ENCODE measurements around the gene DCAKD.

The DCAKD gene

DNA sequence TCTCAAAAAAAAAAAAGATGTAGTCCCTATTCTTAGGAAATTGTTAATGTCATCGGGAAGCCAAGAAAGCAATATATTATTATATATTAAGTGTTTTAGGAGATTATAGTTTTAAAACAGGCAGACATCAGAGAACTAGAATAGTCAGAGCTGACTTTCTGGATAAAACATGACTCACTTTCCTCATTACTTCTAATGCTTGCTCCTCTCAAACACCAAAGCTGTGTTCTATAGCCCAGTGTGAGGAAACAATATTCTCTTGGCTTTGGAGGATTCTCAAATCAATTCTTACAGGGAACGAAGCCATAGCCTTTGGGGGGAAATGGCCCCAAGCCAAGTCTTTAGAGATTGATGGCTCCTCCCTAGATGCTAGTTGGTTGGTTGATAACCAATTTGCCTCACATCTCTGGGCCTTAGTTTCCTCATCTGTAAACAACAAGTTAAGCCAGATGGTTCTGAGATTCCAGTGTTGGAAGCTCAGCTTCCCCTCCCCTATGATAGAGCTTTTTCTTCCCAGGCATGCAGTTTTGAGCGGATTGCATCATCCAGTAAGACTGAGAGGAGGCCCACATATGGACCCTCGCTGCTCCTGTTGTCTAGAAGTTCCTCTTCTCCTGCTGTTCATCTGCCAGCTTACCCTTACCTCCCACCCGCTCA, 22.1 kb upstream of the DCAKD start:
- DNase-seq, result no peak

GRCh38 chr17:45070809-45071208, 19.4 kb upstream of the DCAKD start:
- Histone ChIP-seq H3K4me1 (peaks cover 3% of the 10 kb centered on the region; the same call in 1 of the 2 replicates), H3K27me3 (no peaks in the 10 kb centered on the region), H3K9me3 (no peaks in the 10 kb centered on the region), H3K4me3 (ENCODE audit: low read depth, low read length) (no peak overlapping the region), H3K36me3 (peaks cover 71% of the 10 kb centered on the region)
- TF ChIP-seq, protein P1, sequence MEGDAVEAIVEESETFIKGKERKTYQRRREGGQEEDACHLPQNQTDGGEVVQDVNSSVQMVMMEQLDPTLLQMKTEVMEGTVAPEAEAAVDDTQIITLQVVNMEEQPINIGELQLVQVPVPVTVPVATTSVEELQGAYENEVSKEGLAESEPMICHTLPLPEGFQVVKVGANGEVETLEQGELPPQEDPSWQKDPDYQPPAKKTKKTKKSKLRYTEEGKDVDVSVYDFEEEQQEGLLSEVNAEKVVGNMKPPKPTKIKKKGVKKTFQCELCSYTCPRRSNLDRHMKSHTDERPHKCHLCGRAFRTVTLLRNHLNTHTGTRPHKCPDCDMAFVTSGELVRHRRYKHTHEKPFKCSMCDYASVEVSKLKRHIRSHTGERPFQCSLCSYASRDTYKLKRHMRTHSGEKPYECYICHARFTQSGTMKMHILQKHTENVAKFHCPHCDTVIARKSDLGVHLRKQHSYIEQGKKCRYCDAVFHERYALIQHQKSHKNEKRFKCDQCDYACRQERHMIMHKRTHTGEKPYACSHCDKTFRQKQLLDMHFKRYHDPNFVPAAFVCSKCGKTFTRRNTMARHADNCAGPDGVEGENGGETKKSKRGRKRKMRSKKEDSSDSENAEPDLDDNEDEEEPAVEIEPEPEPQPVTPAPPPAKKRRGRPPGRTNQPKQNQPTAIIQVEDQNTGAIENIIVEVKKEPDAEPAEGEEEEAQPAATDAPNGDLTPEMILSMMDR (IDR thresholded peaks at IDR 0.05; ENCODE audit: low read depth, low read length), result no peak
- DNase-seq, result no peak

More for the DNA sequence above, 22.1 kb upstream of the DCAKD start:
- peaks cover 64% of the 10 kb centered on the region for H3K36me3 ChIP-seq
- no peaks in the 10 kb centered on the region for H3K27me3 ChIP-seq
- TF ChIP-seq, protein P1 (IDR thresholded peaks at IDR 0.05; ENCODE audit: low read depth, low read length), result no peak
- no peak overlapping the region for H3K4me3 ChIP-seq (ENCODE audit: low read depth, low read length)
- H3K9me3 ChIP-seq, result no peaks in the 10 kb centered on the region
- peaks cover 3% of the 10 kb centered on the region; the same call in 1 of the 2 replicates for H3K4me1 ChIP-seq

DNA sequence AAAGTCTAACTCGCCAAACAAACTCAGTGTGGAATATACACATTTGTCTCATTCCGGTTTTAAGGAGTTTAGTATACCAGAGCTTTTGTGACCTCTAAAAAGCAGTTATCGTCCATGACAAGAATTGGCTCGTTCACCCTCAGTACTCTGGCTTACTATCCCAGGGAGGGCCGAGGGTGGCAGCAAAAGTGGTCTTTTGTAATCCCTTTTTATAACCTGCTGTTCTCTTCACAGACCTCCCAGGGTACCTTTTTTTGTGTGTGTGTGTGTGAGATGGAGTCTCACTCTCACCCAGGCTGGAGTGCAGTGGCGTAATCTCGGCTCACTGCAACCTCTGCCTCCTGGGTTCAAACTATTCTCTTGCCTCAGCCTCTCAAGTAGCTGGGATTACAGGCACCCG, 18.6 kb upstream of the DCAKD start:
- H3K36me3 ChIP-seq, result peaks cover 67% of the 10 kb centered on the region
- no peak overlapping the region for H3K4me3 ChIP-seq (ENCODE audit: low read depth, low read length)
- H3K4me1 ChIP-seq, result peaks cover 5% of the 10 kb centered on the region
- no peak for DNase-seq
- H3K9me3 ChIP-seq, result no peaks in the 10 kb centered on the region
- H3K27me3 ChIP-seq, result no peaks in the 10 kb centered on the region
- TF ChIP-seq, protein P1 (IDR thresholded peaks at IDR 0.05; ENCODE audit: low read depth, low read length), result no peak

- Histone ChIP-seq H3K9me3 (no peaks in the 10 kb centered on the region), H3K27me3 (no peaks in the 10 kb centered on the region), H3K4me3 (ENCODE audit: low read depth, low read length) (no peak overlapping the region), H3K4me1 (peaks cover 11% of the 10 kb centered on the region), H3K36me3 (peaks cover 55% of the 10 kb centered on the region)
- TF ChIP-seq, protein P1 (IDR thresholded peaks at IDR 0.05; ENCODE audit: low read depth, low read length), result no peak
- DNase-seq, result no peak
Measured at GRCh38 chr17:45067637-45068036, 16.2 kb upstream of the DCAKD start.

- Histone ChIP-seq H3K36me3 (peaks cover 23% of the 10 kb centered on the region), H3K4me3 (ENCODE audit: low read depth, low read length) (no peak overlapping the region), H3K9me3 (no peaks in the 10 kb centered on the region), H3K4me1 (peaks cover 16% of the 10 kb centered on the region), H3K27me3 (no peaks in the 10 kb centered on the region)
- DNase-seq, result no peak
- TF ChIP-seq, protein P1 (IDR thresholded peaks at IDR 0.05; ENCODE audit: low read depth, low read length), result no peak
Measured at GRCh38 chr17:45063198-45063597, 11.8 kb upstream of the DCAKD start.

DNA sequence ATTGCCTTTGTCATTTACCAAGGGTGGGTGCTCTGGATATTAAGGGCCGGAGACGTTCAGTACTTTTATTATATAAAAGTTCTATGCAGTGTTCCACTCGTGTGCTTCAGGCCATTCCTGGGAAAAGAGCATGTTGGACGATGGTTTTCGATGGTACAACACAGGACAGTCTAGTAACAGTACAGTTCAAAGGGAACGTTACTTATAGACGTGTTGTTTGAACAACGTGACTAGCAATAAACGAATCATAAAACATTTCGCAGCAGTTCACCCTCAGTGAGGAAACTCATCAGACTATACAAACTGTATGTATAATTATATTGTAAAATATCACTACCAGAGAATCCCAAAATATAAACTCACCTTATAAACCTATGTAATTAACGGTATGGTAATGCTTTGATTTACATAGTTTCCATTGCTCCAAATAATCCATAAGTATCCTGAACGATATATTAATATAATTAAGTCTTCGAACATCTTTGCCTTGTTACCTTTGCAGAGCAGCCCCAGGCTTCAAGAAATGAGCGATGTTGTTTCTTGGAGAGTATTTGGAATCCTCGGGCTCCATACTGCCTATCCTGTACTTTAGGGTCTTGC, 10.3 kb upstream of the DCAKD start:
- H3K4me3 ChIP-seq (ENCODE audit: low read depth, low read length), result peak overlapping the region; percentile 71
- DNase-seq, result no peak
- no peaks in the 10 kb centered on the region for H3K27me3 ChIP-seq
- TF ChIP-seq, protein P1 (IDR thresholded peaks at IDR 0.05; ENCODE audit: low read depth, low read length), result no peak
- H3K9me3 ChIP-seq, result no peaks in the 10 kb centered on the region
- H3K36me3 ChIP-seq, result peaks cover 12% of the 10 kb centered on the region
- peaks cover 16% of the 10 kb centered on the region; the same call in 1 of the 2 replicates for H3K4me1 ChIP-seq
